Small intestine (tissue), 7 donors: Measurements from ENCODE around the gene VIPAS39. TPM values are rescaled to one million over a fixed set of nuclear protein-coding genes. Genes with fewer than 3 reads are reported as not detected.

Experiments used
- DNase-seq, 2 donors: peaks; one replicate each; pipeline versions ENCODE4 v3.0.0 to v3.0.0-alpha.2; 2013
- FAIRE-seq: peaks from 2 replicates; lab custom pipeline; 2012; peaks lifted over from hg19 to GRCh38; lab: Jason Lieb, UNC
- H3K27ac ChIP-seq, 3 donors: one replicate each; pipeline ENCODE4 v1.5.1; 2013; ENCODE audit warnings: low read length in 2 of 3, mild to moderate bottlenecking in 2 of 3, control low read depth in 1 of 3, inconsistent platforms in 1 of 3, low read depth in 1 of 3, moderate library complexity in 1 of 3
- H3K27me3 ChIP-seq, 3 donors: one replicate each; pipeline ENCODE4 v1.6.1; 2013; ENCODE audit warnings: low read length in 3 of 3, inconsistent platforms in 1 of 3; ENCODE audit not compliant: control insufficient read depth in 3 of 3, insufficient read depth in 3 of 3
- H3K36me3 ChIP-seq, 3 donors: one replicate each; pipeline ENCODE4 v1.6.1; 2013; ENCODE audit warnings: low read length in 3 of 3, inconsistent platforms in 1 of 3, low read depth in 1 of 3, mild to moderate bottlenecking in 1 of 3, moderate library complexity in 1 of 3; ENCODE audit not compliant: control insufficient read depth in 3 of 3, insufficient read depth in 2 of 3
- H3K4me1 ChIP-seq, 3 donors: one replicate each; pipeline ENCODE4 v1.6.1; 2013; ENCODE audit warnings: low read length in 2 of 3, inconsistent platforms in 1 of 3, low read depth in 1 of 3, mild to moderate bottlenecking in 1 of 3, moderate library complexity in 1 of 3; ENCODE audit not compliant: control insufficient read depth in 3 of 3, insufficient read depth in 2 of 3
- H3K4me3 ChIP-seq, 3 donors: one replicate each; pipeline ENCODE4 v1.5.1; 2013; ENCODE audit warnings: low read length in 3 of 3, control low read depth in 1 of 3, inconsistent platforms in 1 of 3, low read depth in 1 of 3, mild to moderate bottlenecking in 1 of 3, moderate library complexity in 1 of 3
- H3K9me3 ChIP-seq, 2 donors: one replicate each; pipeline ENCODE4 v1.6.1; 2013; ENCODE audit warnings: low read depth in 1 of 2, low read length in 1 of 2; ENCODE audit not compliant: control insufficient read depth in 2 of 2, insufficient read depth in 1 of 2
- WGBS, 3 donors: extraction: QIAGEN DNeasy Blood & Tissue Kit; methylation state at CpG; one replicate each; pipeline ENCODE4 v1.1.7; 2013; 5-methylcytosine and 5-hydroxymethylcytosine counted together
- polyA plus RNA-seq, 4 donors: library from polyadenylated mRNA; stranded (reverse) in 3 of 4; unstranded in 1 of 4; fragments of 200-250 nt in 3 of 4; fragments of 120-200 nt in 1 of 4; gene quantifications; one replicate each; pipeline versions ENCODE4 v1.2.1 to v1.2.3, GENCODE V29; 2013
- donor health status: healthy with polysubstance abuse.
- donor health status: control.
- donor health status: control.
- donor health status: Bipolar disorder and iron deficiency.
- donor health status: healthy.

VIPAS39 gene
- polyA plus RNA-seq, 4 donors, result 9.5 to 27.3 (median 12.7) TPM

DNA sequence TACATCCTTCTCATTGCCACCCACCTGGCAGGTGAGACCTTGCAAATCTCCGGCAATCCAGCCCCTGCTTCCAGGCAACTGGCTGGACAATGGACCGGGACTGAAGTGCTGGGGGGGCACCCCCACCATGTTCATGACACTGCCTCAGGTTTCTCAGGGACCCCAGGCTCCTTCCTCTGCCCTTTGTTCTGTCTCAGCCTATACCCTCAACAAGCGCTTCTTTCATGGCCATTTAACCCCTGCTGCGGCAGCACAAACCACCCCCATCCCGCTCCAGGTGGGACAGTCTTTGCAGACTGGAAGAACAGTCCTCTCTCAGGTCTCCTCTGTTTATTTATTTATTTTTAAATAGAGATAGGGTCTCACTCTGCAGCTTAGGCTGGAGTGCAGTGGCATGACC, 33.7 kb upstream of the VIPAS39 start:
- Histone ChIP-seq H3K36me3 (no peaks in the 10 kb centered on the region), H3K27ac (no peak overlapping the region), H3K27me3 (no peaks in the 10 kb centered on the region), H3K9me3 (no peaks in the 10 kb centered on the region), H3K4me3 (no peak overlapping the region), H3K4me1 (no peaks in the 10 kb centered on the region)
- FAIRE-seq (no peak), DNase-seq (no peak)
- 88 to 93% (median 89%) methylated on average over 5 of the region's 5 CpGs for WGBS, 3 donors

DNA sequence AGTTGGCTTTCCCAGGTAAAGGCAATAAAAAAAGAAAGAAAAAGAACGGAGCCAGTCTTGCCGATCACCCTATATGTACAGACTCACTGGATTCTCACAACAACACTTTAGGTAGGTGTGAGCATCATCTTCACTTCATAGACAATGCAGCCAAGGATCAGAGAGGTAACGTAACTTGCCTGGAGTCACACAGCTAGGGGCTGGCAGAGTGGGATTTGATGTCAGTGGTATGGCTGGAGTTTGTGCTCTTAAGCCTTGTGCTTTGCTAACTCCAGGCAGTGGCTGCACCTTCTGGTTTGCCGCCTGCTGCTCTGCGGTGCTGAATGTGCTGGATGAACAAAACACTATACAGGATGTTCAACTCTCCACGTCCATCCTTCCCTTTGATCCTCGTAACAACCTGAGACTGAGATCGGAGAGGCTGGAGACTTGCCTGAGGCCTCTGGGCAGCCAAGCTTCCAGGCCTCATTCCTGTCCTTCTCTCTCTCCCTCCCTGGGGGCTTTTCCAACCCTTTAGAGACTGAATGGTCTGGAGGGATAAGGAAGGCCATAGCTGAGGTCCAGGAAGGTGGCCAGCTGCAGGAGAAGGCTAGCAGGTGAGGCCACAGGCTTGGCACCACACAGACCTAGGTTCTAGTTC, 33.1 kb upstream of the VIPAS39 start:
- FAIRE-seq, result no peak

DNA sequence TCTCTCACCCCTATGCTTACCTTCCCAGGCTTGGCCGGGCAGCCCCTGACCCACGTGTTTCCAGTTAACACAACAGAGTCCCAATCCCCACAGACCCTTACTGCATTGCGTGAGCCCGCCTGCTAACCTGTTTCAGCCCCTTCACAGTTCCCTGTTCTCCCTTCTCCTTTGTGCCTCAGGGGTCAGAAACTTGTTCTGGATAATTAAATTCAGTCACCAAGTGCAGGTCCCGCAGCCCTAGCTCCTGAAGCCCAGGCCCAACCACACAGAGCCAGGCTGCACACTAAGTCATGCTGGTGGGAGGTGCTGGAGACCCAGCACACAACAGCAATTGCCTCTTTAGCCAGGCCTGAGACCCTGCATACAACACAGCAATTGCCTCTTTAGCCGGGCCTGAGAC, 31.6 kb upstream of the VIPAS39 start:
- no peaks in the 10 kb centered on the region for H3K27me3 ChIP-seq
- 90 to 95% (median 91%) methylated on average over 6 of the region's 6 CpGs for WGBS, 3 donors
- H3K27ac ChIP-seq, result no peak overlapping the region
- no peak for DNase-seq
- H3K4me3 ChIP-seq, result no peak overlapping the region
- H3K4me1 ChIP-seq, result no peaks in the 10 kb centered on the region
- H3K36me3 ChIP-seq, result no peaks in the 10 kb centered on the region
- no peak for FAIRE-seq
- H3K9me3 ChIP-seq, result no peaks in the 10 kb centered on the region

More for the DNA sequence above, 33.1 kb upstream of the VIPAS39 start:
- Histone ChIP-seq H3K4me1 (no peaks in the 10 kb centered on the region), H3K27ac (no peak overlapping the region), H3K27me3 (no peaks in the 10 kb centered on the region), H3K4me3 (no peak overlapping the region), H3K9me3 (no peaks in the 10 kb centered on the region), H3K36me3 (no peaks in the 10 kb centered on the region)
- WGBS, 3 donors, result 88 to 90% (median 90%) methylated on average over 8 of the region's 8 CpGs
- DNase-seq, result no peak

DNA sequence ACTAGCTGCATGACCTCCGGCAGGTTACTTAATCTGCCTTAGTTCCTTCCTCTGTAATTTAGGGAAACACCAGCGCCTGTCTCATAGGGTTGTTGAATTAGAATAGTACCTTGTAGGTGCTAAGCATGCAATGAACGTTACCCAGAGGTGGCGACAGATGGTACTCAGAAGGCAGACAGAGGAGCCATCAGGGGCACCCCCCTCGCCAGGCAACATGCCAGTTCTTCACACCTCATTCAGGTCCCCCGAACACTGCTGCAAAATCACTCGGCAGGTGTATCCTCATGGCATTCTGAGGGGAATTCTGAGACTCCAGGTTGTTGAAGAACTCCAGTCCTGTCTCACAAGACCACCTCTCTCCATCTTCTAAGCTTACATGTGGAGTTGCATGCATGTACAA, 31.2 kb upstream of the VIPAS39 start:
- no peak overlapping the region for H3K4me3 ChIP-seq
- no peak for FAIRE-seq
- 82 to 90% (median 84%) methylated on average over 7 of the region's 7 CpGs for WGBS, 3 donors

DNA sequence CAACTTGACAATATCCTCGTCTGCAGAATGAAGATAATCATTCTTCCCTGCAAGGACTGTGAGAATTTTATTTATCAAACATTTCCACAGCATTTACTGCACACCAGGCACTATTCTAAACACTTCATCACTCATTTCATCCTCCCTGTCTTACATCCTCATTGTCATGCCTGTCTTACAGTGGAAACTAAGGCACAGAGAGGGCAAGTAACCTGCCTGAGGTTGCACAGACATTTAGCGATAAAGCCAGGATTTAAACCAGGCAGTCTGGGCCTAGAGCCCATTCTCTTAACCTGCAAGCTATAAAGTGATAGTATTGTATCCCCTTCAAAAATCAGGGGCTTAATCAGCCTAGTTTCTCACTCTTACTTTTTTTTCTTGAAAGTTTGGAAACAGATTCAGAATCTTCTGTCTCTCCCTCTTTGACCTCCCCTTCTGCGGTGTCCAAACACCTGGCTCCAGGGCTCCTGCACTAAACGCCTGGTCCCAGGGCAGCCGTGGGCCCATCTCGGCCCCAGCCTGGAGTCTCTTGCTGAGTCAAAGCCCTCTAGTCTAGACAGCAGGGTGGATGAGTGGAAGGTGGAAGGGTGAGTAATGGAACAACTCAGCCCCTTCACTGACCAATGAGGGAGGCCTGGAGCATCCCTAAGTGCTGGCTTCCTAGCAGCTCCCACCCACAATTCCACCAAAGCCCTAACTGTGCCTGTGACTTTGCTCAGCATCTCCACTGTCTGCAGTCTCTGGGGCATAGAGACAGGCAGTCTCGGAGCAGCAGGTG, 28.7 kb upstream of the VIPAS39 start:
- H3K27ac ChIP-seq, result no peak overlapping the region
- H3K9me3 ChIP-seq, result no peaks in the 10 kb centered on the region
- no peak overlapping the region for H3K4me3 ChIP-seq
- DNase-seq (no peak), FAIRE-seq (no peak)
- H3K36me3 ChIP-seq, result no peaks in the 10 kb centered on the region
- H3K4me1 ChIP-seq, result no peaks in the 10 kb centered on the region
- H3K27me3 ChIP-seq, result no peaks in the 10 kb centered on the region
- WGBS, 3 donors, result 89 to 92% (median 89%) methylated on average over 7 of the region's 7 CpGs

More for the DNA sequence above, 31.2 kb upstream of the VIPAS39 start:
- no peak for DNase-seq
- Histone ChIP-seq H3K36me3 (no peaks in the 10 kb centered on the region), H3K27ac (no peak overlapping the region), H3K27me3 (no peaks in the 10 kb centered on the region), H3K4me1 (no peaks in the 10 kb centered on the region), H3K9me3 (no peaks in the 10 kb centered on the region)

DNA sequence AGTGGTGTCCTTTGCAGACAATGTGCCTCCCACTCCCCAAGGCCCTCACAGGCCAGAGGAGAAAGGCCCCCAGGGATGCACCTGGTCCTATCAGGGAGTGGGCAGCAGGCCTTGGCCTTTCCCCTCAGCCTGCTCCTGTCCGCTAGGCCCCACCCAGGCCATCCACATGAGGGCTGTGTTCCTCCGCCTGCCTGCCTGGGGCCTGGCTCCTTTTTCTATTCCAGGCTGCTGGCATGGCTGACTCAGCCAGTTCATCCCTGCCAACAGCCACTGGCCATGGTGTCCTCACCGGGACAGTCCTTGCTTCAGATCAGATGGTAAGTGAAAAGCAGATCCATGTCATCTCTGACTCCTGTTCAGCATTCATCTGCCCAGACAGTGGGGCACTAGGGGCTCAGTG, 27.9 kb upstream of the VIPAS39 start:
- Histone ChIP-seq H3K4me1 (no peaks in the 10 kb centered on the region), H3K36me3 (no peaks in the 10 kb centered on the region), H3K27ac (no peak overlapping the region), H3K27me3 (no peaks in the 10 kb centered on the region), H3K9me3 (no peaks in the 10 kb centered on the region), H3K4me3 (no peak overlapping the region)
- WGBS, 3 donors, result 84 to 90% (median 87%) methylated on average over 3 of the region's 3 CpGs
- FAIRE-seq (no peak), DNase-seq (no peak)

DNA sequence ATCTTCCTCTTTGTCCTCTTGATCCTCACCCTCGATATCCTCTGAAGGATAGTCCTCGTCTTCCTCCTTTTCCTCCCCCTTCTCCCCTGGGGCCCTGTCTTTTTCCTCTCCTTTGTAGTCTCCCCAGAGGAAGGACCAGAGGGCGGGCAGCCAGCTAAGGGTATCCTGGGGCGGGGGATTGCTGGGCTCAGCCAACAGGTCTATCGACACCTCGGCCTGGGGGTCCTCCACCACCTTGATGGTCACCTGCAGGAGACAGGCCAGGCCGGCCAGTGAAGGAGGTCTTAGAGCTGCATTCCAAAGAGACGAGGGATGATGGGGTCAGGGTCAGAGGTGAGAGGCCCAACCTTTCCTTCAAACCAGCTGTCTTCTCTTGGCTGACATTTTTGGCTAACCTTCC, 25.0 kb upstream of the VIPAS39 start:
- Histone ChIP-seq H3K27me3 (no peaks in the 10 kb centered on the region), H3K4me3 (no peak overlapping the region), H3K27ac (no peak overlapping the region), H3K36me3 (no peaks in the 10 kb centered on the region), H3K4me1 (no peaks in the 10 kb centered on the region), H3K9me3 (no peaks in the 10 kb centered on the region)
- WGBS, 3 donors, result 80 to 90% (median 87%) methylated on average over 8 of the region's 8 CpGs
- FAIRE-seq, result no peak
- no peak for DNase-seq

DNA sequence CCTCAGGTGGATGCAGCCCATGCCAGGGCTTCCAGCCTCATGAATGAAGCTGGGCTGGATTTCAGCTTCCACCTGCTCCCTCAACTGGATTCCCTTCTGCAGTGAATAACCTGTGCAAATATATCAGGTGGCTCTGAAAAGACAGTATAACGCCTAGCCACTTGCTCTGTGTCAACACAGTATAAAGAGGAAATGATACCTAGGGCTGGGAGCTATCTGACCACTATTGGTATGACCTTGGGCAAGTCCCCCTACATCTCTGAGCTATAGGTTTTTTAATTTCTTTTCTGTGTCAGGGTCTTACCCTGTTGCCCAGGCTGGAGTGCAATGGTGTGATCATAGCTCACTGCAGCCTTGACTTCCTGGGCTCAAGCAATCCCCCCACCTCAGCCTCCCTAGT, 21.4 kb upstream of the VIPAS39 start:
- Histone ChIP-seq H3K4me1 (no peaks in the 10 kb centered on the region), H3K9me3 (no peaks in the 10 kb centered on the region), H3K4me3 (no peak overlapping the region), H3K36me3 (no peaks in the 10 kb centered on the region), H3K27ac (no peak overlapping the region), H3K27me3 (no peaks in the 10 kb centered on the region)
- FAIRE-seq (no peak), DNase-seq (no peak)
- 38 to 74% (median 61%) methylated on average over 1 of the region's 1 CpG for WGBS, 3 donors
